Activated naive CD4-positive, alpha-beta T cell treated with anti-CD3 and anti-CD28 coated beads, Interleukin-2, amount 50 U/mL, for 24 hours (primary cell): ENCODE results near the gene FCN2.

Experiments
- H3K27ac Mint-ChIP-seq: one replicate; pipeline ENCODE4 v1.8.0; 2021; ENCODE audit warnings: mild to moderate bottlenecking, mixed read lengths
- H3K27me3 Mint-ChIP-seq: one replicate; pipeline ENCODE4 v1.8.0; 2021; ENCODE audit warnings: mixed read lengths
- H3K36me3 Mint-ChIP-seq: one replicate; pipeline ENCODE4 v1.8.0; 2021; ENCODE audit warnings: mixed read lengths
- H3K4me1 Mint-ChIP-seq: one replicate; pipeline ENCODE4 v1.8.0; 2021; ENCODE audit warnings: mixed read lengths
- H3K4me3 Mint-ChIP-seq: one replicate; pipeline ENCODE4 v1.8.0; 2021; ENCODE audit warnings: mild to moderate bottlenecking, mixed read lengths
- H3K9me3 Mint-ChIP-seq: one replicate; pipeline ENCODE4 v1.8.0; 2021; ENCODE audit warnings: mixed read lengths

Gene FCN2

GRCh38 chr9:134936346-134937163 lies 55.9 kb downstream of the FCN2 start:
- Mint-ChIP-seq H3K36me3 (no peaks in the 10 kb centered on the region), H3K27ac (no peak overlapping the region), H3K27me3 (peaks cover 6% of the 10 kb centered on the region), H3K4me3 (no peak overlapping the region), H3K9me3 (no peaks in the 10 kb centered on the region), H3K4me1 (no peaks in the 10 kb centered on the region)
